ENCODE measurements around the gene PDE7B.
"Not testable (repeated sequence)": the region's sequence is repeated elsewhere in the genome, so short reads cannot be mapped to it uniquely, and the experiment has no call there.

PDE7B gene

DNA sequence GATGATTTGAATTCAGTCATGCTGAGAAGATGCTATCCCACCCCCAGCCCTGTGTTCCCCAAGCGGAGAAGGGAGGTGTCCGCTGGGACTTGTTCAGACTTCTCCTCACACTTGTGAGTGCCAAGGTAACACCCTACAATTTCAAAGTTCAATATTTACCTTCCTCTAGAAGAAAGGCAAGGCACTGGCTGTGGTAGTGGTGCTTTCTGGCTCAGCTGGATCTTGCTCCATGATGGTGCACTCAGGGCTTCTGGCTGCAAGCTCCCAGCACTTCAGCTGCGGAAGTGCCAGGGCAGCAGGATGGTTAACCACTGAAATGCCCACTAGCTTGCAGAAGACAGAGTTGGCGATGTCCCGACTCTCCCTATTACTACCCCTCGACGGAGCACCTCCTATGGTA, 263.2 kb downstream of the PDE7B start:
- peak; percentile 53 for DNase-seq

DNA sequence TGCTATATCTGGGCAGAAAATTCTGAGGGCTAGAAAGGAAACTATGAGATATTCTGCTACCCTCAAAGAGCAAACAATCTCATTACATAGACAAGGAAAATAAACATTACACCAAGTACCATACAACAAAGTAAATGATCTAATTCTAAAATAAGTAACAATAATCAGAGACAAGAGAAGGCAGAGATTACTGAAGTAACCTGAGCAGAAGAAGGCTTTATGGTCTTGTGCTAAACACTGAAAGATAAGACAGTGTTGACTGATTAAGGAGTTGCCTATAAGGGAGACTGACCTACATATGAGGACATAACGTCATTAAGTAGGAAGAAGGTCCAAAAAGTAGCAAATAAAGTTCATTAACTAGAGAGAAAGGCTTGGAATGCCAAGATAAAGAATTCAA, 264.4 kb downstream of the PDE7B start:
- no peak for DNase-seq

DNA sequence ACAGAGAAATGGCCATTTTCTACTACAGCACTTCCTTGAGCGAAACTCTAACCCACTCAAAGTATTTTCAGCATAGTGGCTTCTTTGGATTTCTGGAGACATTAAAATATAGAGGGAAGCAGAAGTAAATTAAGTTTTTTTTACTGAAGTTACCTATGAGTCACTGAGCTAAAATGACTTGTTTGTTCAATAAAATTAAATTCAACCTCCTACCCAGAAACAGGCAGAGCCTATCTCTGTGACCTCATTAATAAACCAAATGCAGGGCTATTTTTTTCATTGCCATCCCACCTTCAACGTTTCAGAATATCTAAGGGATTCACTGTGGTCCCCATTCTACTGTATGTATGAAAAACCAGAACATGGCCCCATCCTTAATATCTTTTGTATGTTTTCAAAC, 265.6 kb downstream of the PDE7B start:
- DNase-seq: no peak

DNA sequence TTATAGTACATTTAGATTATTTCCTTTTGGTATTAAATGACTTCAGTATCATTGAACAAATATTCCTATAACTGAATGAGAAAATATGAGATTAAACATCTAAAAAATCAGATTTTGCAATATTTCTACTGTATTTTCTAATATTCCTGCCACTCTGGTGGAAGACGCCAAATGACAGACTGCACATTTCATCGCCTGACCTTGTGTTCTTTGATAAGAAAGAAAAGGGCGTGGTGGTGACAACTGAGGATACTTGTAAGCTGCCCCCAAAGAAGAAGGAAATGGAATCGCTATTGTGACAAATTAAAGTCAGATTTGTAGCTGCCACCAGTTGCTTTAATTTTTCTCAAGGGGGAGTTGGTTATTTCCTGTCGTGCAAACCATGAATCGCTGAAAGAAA, 267.3 kb downstream of the PDE7B start:
- no peak for DNase-seq

DNA sequence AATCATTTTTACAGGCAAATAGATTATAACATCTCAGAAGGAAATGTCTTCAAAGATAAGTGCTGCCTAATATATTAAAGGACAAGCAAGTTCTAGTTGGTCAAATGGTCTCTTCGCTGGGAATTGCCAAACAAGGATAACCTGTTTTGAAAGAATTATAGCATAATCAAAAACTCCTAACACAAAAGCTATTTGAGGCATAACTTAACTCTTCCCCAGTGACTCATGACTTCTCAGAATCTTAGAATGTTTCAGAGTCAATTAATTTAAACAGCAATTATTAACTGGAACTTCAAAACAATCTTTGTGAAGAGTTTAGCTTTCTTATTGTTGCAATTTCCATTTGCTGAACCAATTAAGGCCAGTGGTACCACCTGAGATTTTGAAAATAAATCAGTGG, 272.0 kb downstream of the PDE7B start:
- no peak for DNase-seq

DNA sequence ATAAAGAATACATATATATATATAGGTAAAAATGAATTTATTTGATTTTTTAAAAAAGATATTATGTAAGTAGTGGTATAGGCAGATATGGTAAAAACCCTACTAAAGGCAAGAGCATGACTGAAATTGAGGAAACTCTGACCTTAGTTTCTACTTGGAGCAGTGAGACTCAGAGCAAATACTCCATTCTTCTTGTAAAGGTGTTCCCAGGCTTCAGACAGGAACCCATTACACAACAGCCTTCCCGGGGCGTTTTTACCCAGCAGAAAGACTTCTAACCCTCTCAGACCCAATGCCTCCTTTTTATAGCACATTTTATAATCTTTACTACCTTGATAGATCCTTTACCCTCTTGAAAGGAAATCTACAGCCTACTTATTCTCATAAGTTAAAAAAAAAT, 274.1 kb downstream of the PDE7B start:
- DNase-seq: no peak

DNA sequence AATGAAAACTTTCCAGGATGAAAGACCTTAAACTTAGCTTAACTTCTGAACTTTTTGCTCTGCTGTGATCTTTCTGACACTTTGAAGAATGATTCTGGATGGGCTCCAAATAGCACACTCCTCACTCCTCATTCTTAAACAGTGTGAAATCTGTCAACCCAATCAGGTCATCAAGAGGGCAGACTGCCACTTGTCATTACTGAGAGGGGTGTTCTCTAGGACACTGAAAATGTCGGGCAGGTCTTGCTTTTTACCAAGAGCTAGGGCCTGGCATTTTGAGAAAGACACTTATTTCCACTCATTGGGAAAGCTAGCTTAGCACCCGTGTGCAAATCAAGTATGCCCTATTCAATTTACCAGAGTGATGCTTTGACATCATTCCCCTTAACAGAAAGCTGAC, 276.4 kb downstream of the PDE7B start:
- no peak for DNase-seq

DNA sequence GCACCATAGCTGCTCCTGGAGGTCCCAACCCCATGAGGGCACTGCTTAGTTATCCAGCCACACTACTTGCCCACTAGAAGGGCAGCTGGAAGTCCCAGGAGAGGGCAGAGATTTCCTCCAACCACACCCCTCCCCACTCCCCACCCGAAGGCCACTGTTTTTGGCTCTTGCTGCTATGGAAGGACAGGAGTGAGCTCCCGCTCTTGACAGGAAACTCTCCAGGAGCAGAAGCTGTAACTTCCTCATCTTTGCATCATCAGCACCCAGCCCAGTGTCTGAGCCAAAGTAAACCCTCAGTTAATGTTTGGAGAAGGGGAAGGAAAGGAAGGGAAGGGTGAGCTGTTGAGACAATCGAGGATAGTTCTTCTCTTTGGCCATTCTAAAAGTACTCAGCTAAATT, 277.9 kb downstream of the PDE7B start:
- DNase-seq: no peak

DNA sequence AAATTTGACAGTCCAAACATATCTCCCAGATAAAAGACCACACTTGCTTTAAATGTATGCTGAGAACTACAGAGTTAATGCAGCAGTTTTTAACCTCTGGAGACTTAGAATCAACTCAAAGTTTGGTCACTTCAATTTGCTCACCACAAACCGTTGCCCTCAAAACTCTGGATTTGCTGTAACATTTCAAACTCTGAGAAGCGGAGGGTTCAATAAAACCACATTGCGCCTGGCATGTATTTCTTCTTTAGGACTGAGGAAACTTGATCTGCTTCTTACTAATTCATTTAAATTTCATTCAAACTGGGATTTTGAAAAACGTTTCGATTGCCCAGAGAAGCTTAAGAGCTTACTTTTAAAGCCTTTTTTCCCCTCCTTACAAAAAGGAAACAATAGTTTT, 282.8 kb downstream of the PDE7B start:
- no peak for DNase-seq

DNA sequence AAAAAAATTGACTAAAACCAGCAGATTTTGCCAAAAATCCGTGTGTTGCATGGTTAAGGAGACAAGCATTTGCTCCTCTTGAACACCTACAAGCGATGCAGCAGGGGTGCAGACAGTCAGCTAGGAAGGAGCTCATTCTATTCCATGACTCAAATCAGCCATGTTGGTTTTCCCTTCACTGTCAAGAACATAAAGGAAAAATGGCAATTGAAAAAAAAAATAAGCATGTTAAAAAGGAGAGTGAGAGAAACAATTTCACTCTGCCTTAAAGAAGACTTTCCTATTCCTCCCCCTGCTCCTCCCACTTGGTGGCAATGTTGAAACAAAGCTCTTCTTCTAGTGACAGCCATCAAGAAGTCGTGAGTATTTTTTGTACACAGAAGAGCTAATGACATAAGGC, 283.2 kb downstream of the PDE7B start:
- no peak for DNase-seq

DNA sequence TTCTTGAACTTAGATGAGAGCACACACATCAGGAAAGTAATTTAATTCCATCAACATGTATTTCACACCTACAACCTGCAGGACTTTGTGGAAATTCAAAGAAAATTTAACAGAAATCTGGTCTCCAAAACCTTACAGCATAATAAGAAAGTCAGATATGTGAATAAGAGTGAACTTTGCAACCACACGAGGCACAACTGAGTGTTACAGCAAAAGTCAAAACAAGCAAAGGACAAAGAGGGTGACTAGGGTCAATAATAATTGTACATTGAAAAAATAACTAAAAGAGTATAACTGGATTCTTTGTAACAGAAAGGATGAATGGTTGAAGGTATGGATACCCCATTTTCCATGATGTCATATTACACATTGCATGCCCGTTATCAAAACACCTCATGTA, 284.8 kb downstream of the PDE7B start:
- no peak for DNase-seq

DNA sequence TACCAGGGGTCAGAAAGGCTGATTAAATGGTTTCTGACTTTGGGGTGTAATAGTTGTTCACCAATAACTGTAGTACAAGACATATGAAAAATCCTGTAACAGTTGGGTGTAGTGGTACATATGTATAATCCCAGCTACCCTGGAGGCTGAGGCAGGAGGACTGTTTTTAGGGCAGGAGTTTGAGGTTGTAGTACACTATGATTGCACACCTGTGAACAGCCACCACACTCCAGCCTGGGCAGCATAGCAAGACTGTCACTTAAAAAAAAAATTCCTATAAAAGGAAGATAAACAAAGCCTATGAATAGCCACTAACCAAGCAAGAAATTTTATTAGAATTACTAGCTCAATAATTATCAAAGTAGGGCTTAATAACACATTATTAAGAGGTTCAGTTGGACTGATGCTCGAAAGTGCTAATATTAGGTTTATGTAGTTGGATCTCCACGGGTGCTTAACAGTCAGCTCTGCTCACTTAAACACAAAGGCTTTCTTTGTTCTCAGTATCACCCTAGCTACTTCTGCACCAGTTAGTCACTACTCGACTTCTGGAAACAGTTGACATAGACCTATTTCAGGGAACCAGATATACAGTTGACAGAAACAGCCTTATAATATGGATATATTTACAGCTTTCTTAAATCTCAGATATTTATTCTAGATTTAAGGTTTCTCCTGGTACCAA, 285.6 kb downstream of the PDE7B start:
- peak; percentile 14 for DNase-seq

DNA sequence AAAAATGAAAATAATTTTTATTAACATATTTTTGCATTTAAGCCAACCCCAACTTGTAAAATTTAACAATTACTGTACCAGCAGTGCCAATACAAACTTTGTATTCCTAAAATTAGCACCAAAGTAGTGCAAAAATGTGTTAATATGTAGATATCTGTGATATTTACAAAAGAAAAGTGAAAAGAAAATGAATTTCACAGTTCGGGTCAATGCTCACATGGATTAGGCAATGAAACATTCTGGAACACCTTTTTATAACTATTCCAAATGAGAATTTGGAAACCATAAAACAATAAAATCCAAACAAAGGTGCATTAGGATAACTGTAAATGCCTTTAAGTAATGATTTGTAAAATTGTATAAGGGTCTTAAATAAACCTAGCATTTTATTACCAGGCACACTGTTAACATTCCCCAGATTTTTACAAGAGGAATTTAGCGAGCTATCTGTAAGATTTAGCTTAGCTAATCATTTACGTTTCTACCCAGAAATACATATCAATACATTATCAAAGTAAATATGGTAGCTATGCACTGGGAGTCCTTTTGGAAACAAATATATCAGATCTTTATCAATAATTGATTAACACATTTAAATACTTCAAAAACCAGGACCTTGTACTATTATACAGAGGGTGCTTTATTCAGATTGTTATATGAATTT, 286.4 kb downstream of the PDE7B start:
- no peak for DNase-seq

DNA sequence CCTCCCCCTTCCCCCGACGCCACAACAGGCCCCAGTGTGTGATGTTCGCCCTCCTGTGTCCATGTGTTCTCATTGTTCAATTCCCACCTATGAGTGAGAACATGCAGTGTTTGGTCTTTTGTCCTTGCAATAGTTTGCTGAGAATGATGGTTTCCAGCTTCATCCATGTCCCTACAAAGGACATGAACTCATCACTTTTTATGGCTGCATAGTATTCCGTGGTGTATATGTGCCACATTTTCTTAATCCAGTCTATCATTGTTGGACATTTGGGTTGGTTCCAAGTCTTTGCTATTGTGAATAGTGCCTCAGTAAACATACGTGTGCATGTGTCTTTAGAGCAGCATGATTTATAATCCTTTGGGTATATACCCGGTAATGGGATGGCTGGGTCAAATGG, 287.6 kb downstream of the PDE7B start:
- not testable (repeated sequence) for DNase-seq

DNA sequence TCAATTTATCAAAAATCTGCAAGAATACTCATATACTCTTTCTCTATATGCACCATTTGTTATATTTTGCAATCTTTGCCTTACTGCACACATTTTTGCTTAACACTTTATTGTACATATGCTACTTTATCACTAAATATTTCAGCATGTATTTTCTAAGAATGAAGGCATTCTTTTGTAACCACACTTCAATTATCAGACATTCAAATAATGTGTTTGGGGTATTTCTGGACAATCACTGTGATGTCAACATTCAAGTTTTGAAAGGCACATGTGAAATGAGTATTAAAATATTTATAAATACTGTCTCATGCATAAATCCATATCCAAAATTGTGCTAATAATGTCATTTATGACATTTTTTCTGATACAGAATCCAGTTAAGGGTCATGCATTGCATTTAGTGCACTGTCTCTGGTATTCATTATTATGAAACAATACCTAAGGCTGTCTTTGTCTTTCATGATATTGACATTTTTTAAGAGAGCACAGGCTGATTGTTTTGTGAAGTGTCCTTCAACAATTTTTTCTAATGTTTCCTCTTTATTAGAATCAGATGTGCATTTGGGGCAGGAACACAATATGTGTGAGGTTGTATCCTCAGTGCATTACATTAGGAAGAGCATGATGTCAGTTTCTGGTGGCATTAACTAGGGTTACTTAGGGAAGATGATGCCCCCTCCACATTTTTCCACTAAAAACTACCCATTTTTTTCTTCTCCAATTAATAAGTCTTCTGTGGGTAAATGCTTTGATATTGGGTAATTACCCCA, 292.9 kb downstream of the PDE7B start:
- DNase-seq: no peak

DNA sequence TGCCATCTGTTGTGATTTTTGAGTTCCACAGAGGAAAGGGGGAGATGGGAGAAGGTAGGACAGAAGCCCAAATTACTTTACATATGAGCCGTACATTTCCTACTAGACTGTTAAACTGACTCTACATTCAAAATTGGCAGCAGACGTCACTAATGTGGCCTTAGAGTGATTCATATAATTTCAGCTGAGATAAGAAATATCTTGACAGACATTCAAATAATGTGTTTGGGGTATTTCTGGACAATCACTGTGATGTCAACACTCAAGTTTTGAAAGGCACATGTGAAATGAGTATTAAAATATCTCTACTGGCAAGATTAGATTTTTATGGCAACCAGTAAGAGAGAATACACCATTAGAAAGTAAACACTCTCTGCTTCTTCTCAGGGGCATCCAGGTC, 294.6 kb downstream of the PDE7B start:
- DNase-seq: no peak

DNA sequence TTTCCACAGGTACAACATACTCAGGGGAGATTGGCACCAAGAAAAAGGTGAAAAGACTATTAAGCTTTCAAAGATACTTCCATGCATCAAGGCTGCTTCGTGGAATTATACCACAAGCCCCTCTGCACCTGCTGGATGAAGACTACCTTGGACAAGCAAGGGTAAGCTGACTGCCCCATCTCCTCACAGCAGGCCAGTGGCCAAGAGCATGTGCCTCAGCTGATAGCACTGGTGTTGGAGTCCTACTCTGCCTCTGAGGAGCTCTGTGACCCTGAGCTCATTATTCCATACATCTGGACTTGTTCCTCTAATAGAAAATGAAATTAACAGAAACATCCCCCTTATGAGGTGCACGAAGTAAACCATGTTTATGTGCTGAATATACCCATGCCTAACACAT, 295.8 kb downstream of the PDE7B start:
- no peak for DNase-seq

DNA sequence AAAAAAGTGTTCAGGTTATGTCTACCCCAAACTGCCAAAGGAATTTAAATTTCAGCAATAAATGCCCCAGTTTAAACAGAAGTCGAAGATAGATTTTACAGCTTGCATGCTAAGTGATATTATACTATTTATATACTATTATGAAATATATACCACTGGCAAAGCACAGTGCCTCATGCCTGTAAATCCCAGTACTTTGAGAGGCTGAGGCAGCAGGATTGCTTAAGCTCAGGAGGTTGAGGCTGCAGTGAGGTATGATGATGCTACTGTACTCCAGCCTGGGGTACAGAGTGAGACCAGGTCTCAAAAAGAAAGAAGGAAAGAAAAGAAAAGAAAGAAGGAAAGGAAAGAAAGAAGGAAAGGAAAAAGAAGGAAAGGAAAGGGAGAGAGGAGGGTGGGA, 296.6 kb downstream of the PDE7B start:
- no peak for DNase-seq

DNA sequence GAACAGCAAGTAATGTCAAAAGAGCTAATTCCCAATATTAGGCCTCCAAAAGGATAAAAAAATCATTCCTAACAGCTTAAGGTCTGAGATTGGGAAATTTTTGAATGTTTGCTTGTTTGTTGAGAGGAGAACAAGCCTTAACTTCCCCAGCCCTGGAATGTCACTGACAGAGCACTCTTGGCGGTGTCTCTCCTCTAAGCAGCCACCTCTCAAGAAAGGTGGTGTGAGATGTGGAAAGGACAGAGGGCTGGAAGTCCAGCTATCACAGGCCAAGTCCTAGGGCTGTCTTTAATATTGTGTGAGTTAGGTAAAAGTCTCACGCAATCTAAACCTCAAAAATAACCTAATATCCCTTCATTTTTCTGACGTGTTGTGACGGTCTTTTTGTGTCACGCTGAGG, 297.0 kb downstream of the PDE7B start:
- DNase-seq: no peak

DNA sequence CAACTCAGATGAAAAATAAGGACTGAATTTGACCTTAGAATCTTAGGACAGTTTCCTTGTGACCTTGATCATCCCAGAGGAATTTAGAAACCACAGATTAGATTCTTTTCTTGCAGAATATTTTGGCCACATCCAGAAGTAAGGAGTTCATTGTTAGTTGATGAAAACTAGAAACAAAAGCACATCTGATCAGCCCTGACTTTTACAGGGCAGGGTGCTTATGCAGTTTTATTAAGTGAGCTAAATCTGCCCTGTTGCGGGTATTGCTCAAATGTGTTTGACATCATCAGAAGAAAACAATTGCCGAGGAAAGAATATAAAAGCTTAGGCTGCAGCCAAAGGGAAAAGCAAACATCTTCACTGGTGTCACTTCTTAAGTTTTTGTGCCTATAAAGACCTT, 297.8 kb downstream of the PDE7B start:
- no peak for DNase-seq

DNA sequence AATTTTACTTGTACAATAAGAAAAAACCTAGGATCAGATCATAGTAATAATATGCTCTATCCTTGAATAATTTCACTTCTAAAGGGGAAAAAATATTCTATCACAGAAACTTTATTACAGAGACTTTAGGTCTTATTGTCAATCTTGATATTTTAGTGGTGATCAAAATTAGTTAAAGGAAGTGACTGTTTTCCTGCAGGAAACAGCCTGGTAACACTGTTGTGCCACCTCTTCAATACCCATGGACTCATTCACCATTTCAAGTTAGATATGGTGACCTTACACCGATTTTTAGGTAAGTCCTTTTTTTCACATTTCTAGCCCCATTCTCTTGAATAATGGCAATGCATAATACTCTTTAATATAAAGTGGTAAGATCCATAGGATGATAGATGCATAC, 299.5 kb downstream of the PDE7B start:
- no peak for DNase-seq

DNA sequence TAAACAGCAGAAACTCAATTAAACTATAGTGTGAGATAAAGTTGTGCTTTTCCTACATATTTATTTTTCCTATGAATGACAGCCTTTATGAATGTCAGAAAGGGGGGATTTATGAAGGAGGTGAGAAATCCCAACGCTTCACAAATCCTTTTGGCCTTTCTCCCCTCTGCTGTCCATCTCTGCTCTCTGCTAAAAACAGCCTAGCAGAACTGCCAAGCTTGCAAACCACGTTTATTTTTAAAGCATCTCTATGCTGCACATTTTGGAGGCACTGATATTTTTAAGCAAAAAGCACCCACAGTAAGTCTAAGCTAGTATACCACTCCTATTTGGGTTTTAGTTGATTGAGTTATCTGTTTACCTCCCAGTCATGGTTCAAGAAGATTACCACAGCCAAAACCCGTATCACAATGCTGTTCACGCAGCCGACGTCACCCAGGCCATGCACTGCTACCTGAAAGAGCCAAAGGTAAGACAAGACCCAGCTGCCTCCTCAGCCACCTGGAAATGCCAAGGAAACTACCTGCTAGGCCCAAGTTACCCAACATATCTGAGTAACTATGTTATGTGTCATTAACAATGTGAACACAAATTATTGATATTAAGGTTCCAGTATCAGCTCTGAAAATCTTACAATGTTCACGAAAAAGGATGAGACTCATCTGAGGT, 302.3 kb downstream of the PDE7B start:
- no peak for DNase-seq

DNA sequence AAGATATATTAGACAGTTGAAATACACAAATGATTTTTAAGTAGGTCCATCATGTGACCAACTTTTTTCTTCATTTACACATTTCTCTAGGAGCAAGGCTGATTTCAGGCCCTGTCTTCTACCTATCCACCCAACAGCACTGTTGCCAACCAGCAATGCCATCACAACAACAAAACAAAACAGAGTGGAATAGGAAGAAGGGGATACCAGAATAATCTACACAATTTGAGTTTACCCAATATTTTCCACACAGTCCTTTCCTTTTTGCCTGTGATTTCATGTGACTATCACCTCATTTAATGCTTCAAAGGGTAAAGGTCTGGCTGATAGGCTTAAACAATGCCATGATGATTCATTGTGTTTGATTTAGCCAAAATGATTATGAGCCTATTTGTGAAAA, 303.7 kb downstream of the PDE7B start:
- no peak for DNase-seq

DNA sequence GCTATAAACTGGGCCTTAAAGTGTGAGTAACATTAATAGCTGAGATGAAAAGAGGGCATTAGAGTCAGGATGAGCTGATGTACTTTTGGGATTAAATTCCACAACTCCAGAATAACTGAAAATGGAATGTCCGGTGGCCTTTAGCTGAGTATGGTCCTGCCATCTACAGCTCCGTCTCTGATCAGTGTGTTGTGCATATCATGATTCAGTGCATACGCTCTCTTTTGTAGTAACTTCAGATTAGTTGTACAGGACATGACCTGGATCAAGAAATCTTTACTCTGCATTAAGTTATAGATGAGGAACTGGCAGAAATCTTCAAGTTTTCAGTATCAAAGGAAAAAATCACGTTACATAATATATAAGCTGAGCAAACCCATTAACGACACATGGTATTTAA, 306.2 kb downstream of the PDE7B start:
- no peak for DNase-seq
